HepG2 (cell line): ENCODE measurements around the gene MAJIN. TPM values are rescaled to one million over a fixed set of nuclear protein-coding genes. Genes with fewer than 3 reads are reported as not detected.

Source experiments
- ATRX ChIP-seq: sonication (generic); formaldehyde crosslinking; IDR thresholded peaks from 2 replicates; pipeline ENCODE4 v1.4.0; 2020; ENCODE audit warnings: missing genetic modification reagents, borderline replicate concordance
- GABPB1 ChIP-seq: IDR thresholded peaks from 2 replicates; pipeline ENCODE4 v1.6.1; 2016; ENCODE audit warnings: mild to moderate bottlenecking, missing genetic modification reagents, moderate library complexity, missing compliant biosample characterization
- MEIS2 ChIP-seq: sonication (generic); formaldehyde crosslinking; IDR thresholded peaks from 2 replicates; pipeline ENCODE4 v1.9.0; 2021; ENCODE audit warnings: mild to moderate bottlenecking, missing genetic modification reagents
- MXI1 ChIP-seq: IDR thresholded peaks from 3 replicates; pipeline ENCODE4 v1.6.1; 2012; ENCODE audit warnings: low read depth, low read length, inconsistent platforms, borderline replicate concordance
- NPAS2 ChIP-seq: sonication (generic); formaldehyde crosslinking; IDR thresholded peaks from 2 replicates; pipeline ENCODE4 v1.8.0; 2022; ENCODE audit warnings: mild to moderate bottlenecking, missing genetic modification reagents, borderline replicate concordance
- SAP130 ChIP-seq: IDR thresholded peaks from 2 replicates; pipeline ENCODE4 v1.6.1; 2016; ENCODE audit warnings: low read depth
- ZBTB1 ChIP-seq: sonication (generic); formaldehyde crosslinking; IDR thresholded peaks from 2 replicates; pipeline ENCODE4 v1.4.0; 2020; ENCODE audit warnings: missing genetic modification reagents, borderline replicate concordance
- ZBTB21 ChIP-seq: sonication (generic); formaldehyde crosslinking; IDR thresholded peaks from 2 replicates; pipeline ENCODE4 v1.4.0; 2020; ENCODE audit warnings: missing genetic modification reagents
- ZKSCAN8 ChIP-seq: IDR thresholded peaks from 2 replicates; pipeline ENCODE4 v1.6.1; 2016; ENCODE audit warnings: borderline replicate concordance, missing genetic modification reagents, missing compliant biosample characterization
- ZNF12 ChIP-seq: sonication (generic); formaldehyde crosslinking; IDR thresholded peaks from 2 replicates; pipeline ENCODE4 v1.5.0; 2020; ENCODE audit warnings: missing genetic modification reagents
- ZNF33B ChIP-seq: sonication (generic); formaldehyde crosslinking; IDR thresholded peaks from 2 replicates; pipeline ENCODE4 v1.5.1; 2020; ENCODE audit warnings: mild to moderate bottlenecking, missing genetic modification reagents
- ZNF598 ChIP-seq: sonication (generic); formaldehyde crosslinking; IDR thresholded peaks from 2 replicates; pipeline ENCODE4 v1.5.1; 2020; ENCODE audit warnings: mild to moderate bottlenecking, missing genetic modification reagents, borderline replicate concordance
- ZNF768 ChIP-seq: sonication (generic); formaldehyde crosslinking; IDR thresholded peaks from 2 replicates; pipeline ENCODE4 v1.4.0; 2020; ENCODE audit warnings: missing genetic modification reagents
- ZNF780A ChIP-seq: sonication (generic); formaldehyde crosslinking; IDR thresholded peaks from 2 replicates; pipeline ENCODE4 v1.8.0; 2022; ENCODE audit warnings: mild to moderate bottlenecking, missing genetic modification reagents, moderate library complexity
- ZNF782 ChIP-seq: sonication (generic); formaldehyde crosslinking; IDR thresholded peaks from 2 replicates; pipeline ENCODE4 v1.4.0; 2020; ENCODE audit warnings: missing genetic modification reagents, mild to moderate bottlenecking, borderline replicate concordance
- ZNF816 ChIP-seq: sonication (generic); formaldehyde crosslinking; IDR thresholded peaks from 2 replicates; pipeline ENCODE4 v1.8.0; 2022; ENCODE audit warnings: missing genetic modification reagents, mild to moderate bottlenecking, borderline replicate concordance
- ZNF891 ChIP-seq: sonication (generic); formaldehyde crosslinking; IDR thresholded peaks from 2 replicates; pipeline ENCODE4 v1.5.0; 2020; ENCODE audit warnings: mild to moderate bottlenecking, missing genetic modification reagents
- ZSCAN31 ChIP-seq: sonication (generic); formaldehyde crosslinking; IDR thresholded peaks from 2 replicates; pipeline ENCODE4 v1.5.0; 2020; ENCODE audit warnings: low read depth, mild to moderate bottlenecking, missing genetic modification reagents
- polyA plus RNA-seq, 8 experiments: library from polyadenylated mRNA; depleted of rRNA in 3 of 8; stranded (reverse) in 7 of 8; unstranded in 1 of 8; fragments of >200 nt; fragmentation: Illumina TruSeq in 4 of 8; extraction: Trizol in 4 of 8; gene quantifications; 2 replicates each; pipeline versions ENCODE4 v1.2.1 to v1.2.3, GENCODE V29; 2011 to 2016; ENCODE audit warnings: low read depth in 4 of 8, missing spikeins in 1 of 8, mixed read lengths in 1 of 8; ENCODE audit not compliant: insufficient read depth in 1 of 8
- total RNA-seq, 5 experiments: library from RNA; depleted of rRNA; stranded (reverse); fragments of >200 nt; fragmentation: Illumina TruSeq; extraction: Trizol; gene quantifications; 2 replicates each; pipeline ENCODE4 v1.2.3, GENCODE V29; 2016; ENCODE audit warnings: low read depth in 1 of 5
- TF ChIP-seq, protein P1 (sequence below): sonication (generic); formaldehyde crosslinking; IDR thresholded peaks from 2 replicates; pipeline ENCODE4 v1.4.0; 2020; ENCODE audit warnings: missing genetic modification reagents, low read depth, mild to moderate bottlenecking, borderline replicate concordance
- TF ChIP-seq, protein P2 (sequence below): sonication (generic); formaldehyde crosslinking; IDR thresholded peaks from 2 replicates; pipeline ENCODE4 v1.5.1; 2020; ENCODE audit warnings: mild to moderate bottlenecking, missing genetic modification reagents, borderline replicate concordance
- TF ChIP-seq, protein P3 (sequence below): sonication (generic); formaldehyde crosslinking; IDR thresholded peaks from 2 replicates; pipeline ENCODE4 v1.4.0; 2020; ENCODE audit warnings: mild to moderate bottlenecking, missing genetic modification reagents
- TF ChIP-seq, protein P4 (sequence below): sonication (generic); formaldehyde crosslinking; IDR thresholded peaks from 2 replicates; pipeline ENCODE4 v1.4.0; 2020; ENCODE audit warnings: missing genetic modification reagents
- TF ChIP-seq, protein P5 (sequence below): sonication (generic); formaldehyde crosslinking; IDR thresholded peaks from 2 replicates; pipeline ENCODE4 v1.9.0; 2021; ENCODE audit warnings: missing genetic modification reagents, mild to moderate bottlenecking, borderline replicate concordance

Gene MAJIN
- total and polyA plus RNA-seq, 2 of the 13 experiments (the other 11 are each of a cell fraction or from before 2014, with no cell fraction given), result not detected

DNA sequence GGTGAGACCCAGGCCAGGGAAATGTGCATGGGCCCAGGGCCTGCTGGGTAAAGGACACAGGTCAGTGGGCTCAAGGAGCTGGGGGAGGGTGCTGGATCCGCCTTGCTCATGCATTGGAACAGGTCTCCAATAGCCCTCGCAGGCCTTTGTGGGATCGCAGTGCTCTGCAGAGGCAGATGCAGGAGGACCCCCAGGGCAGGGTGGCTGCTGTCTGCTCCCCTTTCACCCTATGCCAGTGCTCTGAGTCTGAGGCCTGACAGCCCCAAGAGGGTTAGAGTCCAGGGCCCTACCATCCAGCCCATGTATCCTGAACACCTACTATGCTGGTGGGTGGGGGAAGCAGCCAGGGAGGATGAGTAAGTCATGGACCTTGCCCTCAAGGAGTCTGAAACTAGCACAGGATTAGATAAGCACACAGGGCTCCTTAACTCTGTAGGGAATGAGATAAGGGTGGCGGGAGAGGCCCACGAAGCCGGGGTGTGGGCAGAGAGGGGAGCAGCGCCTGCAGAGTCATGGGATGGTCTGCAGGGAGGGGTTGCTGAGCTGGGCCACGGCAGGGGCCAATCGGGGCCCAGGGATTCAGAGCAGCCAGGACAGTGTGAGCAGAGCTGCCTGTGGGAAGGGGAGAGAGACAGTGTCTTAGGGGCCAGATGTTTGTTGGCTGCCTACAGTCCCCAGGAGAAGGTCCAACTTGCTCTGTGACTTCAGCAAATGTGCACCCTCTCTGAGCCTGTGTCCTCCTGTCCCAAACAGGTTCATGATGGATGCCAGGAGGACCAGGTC is 83.0 kb downstream of the MAJIN start (continued):
- TF ChIP-seq, protein P1, sequence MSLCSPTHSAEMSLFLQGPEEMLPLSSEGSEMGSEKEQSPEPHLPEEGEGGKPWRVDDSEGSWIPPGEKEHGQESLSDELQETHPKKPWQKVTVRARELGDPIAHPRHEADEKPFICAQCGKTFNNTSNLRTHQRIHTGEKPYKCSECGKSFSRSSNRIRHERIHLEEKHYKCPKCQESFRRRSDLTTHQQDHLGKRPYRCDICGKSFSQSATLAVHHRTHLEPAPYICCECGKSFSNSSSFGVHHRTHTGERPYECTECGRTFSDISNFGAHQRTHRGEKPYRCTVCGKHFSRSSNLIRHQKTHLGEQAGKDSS, result peak; percentile 72; the same call in 1 of the 2 replicates
- TF ChIP-seq SAP130 (CRISPR knock-in tag) (no peak; the same call in 1 of the 2 replicates), ZNF891 (CRISPR knock-in tag) (peak; percentile 44; the same call in 1 of the 2 replicates), ZNF33B (CRISPR knock-in tag) (no peak), ZNF768 (CRISPR knock-in tag) (peak; percentile 98), ZSCAN31 (CRISPR knock-in tag) (0 out of 2 replicates have a peak, but pooled peaks have one; percentile 44), NPAS2 (CRISPR knock-in tag) (no peak), ZBTB1 (CRISPR knock-in tag) (no peak), ZNF816 (CRISPR knock-in tag) (no peak), ZNF780A (no peak), ZNF782 (CRISPR knock-in tag) (0 out of 2 replicates have a peak, but pooled peaks have one; percentile 38), ATRX (CRISPR knock-in tag) (no peak), ZKSCAN8 (CRISPR knock-in tag) (no peak), ZNF12 (CRISPR knock-in tag) (0 out of 2 replicates have a peak, but pooled peaks have one; percentile 16), MXI1 (no peak), GABPB1 (CRISPR knock-in tag) (no peak; the same call in 1 of the 2 replicates), ZBTB21 (no peak), ZNF598 (CRISPR knock-in tag) (no peak), MEIS2 (no peak)
- TF ChIP-seq, protein P2, sequence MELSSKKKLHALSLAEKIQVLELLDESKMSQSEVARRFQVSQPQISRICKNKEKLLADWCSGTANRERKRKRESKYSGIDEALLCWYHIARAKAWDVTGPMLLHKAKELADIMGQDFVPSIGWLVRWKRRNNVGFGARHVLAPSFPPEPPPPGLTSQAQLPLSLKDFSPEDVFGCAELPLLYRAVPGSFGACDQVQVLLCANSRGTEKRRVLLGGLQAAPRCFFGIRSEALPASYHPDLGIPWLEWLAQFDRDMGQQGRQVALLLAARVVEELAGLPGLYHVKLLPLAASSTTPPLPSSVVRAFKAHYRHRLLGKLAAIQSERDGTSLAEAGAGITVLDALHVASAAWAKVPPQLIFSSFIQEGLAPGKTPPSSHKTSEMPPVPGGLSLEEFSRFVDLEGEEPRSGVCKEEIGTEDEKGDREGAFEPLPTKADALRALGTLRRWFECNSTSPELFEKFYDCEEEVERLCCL (CRISPR knock-in tag), result no peak
- TF ChIP-seq, protein P3, sequence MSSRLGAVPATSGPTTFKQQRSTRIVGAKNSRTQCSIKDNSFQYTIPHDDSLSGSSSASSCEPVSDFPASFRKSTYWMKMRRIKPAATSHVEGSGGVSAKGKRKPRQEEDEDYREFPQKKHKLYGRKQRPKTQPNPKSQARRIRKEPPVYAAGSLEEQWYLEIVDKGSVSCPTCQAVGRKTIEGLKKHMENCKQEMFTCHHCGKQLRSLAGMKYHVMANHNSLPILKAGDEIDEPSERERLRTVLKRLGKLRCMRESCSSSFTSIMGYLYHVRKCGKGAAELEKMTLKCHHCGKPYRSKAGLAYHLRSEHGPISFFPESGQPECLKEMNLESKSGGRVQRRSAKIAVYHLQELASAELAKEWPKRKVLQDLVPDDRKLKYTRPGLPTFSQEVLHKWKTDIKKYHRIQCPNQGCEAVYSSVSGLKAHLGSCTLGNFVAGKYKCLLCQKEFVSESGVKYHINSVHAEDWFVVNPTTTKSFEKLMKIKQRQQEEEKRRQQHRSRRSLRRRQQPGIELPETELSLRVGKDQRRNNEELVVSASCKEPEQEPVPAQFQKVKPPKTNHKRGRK, result no peak
- TF ChIP-seq, protein P4, sequence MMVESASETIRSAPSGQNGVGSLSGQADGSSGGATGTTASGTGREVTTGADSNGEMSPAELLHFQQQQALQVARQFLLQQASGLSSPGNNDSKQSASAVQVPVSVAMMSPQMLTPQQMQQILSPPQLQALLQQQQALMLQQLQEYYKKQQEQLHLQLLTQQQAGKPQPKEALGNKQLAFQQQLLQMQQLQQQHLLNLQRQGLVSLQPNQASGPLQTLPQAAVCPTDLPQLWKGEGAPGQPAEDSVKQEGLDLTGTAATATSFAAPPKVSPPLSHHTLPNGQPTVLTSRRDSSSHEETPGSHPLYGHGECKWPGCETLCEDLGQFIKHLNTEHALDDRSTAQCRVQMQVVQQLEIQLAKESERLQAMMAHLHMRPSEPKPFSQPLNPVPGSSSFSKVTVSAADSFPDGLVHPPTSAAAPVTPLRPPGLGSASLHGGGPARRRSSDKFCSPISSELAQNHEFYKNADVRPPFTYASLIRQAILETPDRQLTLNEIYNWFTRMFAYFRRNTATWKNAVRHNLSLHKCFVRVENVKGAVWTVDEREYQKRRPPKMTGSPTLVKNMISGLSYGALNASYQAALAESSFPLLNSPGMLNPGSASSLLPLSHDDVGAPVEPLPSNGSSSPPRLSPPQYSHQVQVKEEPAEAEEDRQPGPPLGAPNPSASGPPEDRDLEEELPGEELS (CRISPR knock-in tag), result no peak; the same call in 1 of the 2 replicates
- TF ChIP-seq, protein P5, sequence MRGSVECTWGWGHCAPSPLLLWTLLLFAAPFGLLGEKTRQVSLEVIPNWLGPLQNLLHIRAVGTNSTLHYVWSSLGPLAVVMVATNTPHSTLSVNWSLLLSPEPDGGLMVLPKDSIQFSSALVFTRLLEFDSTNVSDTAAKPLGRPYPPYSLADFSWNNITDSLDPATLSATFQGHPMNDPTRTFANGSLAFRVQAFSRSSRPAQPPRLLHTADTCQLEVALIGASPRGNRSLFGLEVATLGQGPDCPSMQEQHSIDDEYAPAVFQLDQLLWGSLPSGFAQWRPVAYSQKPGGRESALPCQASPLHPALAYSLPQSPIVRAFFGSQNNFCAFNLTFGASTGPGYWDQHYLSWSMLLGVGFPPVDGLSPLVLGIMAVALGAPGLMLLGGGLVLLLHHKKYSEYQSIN (CRISPR knock-in tag), result no peak
